Uterine smooth muscle cell (primary cell): ENCODE results near the gene MFAP3. TPM values are rescaled to one million over a fixed set of nuclear protein-coding genes. Genes with fewer than 3 reads are reported as not detected.

Source experiments
- total RNA-seq: library from RNA; depleted of rRNA; stranded (reverse); fragments of >200 nt; gene quantifications from 2 replicates; pipeline ENCODE4 v1.2.3, GENCODE V29; 2014

Gene MFAP3
- total RNA-seq: 44.0 and 49.9 TPM in 2 replicates

DNA sequence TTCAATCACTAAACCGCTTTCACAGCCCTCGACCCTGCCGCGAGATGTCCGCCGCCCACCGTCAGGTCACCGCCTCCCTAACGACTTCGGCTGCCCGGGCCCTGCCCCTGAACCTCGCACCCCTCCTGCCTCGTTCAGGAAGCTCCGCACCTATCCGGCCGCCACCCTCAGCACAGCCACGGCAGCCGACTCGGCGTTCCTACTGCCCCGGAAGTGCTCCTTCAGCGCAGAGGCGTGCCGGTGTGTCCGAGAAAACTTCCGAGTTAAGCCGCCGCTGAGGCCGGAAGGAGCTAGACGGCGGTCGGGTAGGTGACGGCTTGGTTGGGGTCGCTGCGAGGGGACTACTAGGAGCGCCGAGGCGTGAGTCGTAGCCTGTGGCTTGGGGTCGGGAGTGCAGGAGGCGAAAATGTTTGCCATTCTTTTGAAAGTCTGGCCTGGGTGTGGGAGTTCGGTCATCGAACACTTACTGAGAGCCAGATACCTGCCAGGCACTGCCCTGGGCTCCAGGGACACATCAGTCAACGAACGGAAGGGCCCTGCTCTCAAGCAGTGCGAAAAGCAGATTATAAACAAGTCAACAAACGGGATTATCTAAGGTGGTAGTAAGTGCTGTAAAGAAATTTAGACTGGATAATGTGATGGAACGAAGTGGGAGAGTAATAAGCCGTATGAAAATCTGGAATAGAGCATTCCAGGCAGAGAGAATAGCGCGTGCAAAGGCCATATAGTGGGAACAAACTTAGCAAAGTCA lies at the start of gene MFAP3, which contains the start of gene FAM114A2:
Gene MFAP3, plus strand, starts transcription at position 261 of the 751 bp plus-strand sequence. CDS start 10,756 bp downstream, outside the sequence.
Gene FAM114A2, minus strand, starts transcription at position 204 of the 751 bp plus-strand sequence. CDS start 3,957 bp downstream, outside the sequence.

Other genes starting within 250 kb of the MFAP3 start
- gene FAM114A2, start 57 bp upstream of the MFAP3 start, total RNA-seq: 38.0 and 40.2 TPM in 2 replicates
- 10.0 and 23.2 TPM in 2 replicates for gene GALNT10, start 151.8 kb downstream of the MFAP3 start, total RNA-seq